GM21515 (cell line): ENCODE data around the gene LDLRAD4.
"Not testable (repeated sequence)": the region's sequence is repeated elsewhere in the genome, so short reads cannot be mapped to it uniquely, and the experiment has no call there.

Experiments
- ATAC-seq: cut with Tn5 transposase; IDR thresholded peaks from one replicate; pipeline ENCODE4 v1.9.1; 2021; ENCODE audit not compliant: unreplicated experiment

Gene LDLRAD4

DNA sequence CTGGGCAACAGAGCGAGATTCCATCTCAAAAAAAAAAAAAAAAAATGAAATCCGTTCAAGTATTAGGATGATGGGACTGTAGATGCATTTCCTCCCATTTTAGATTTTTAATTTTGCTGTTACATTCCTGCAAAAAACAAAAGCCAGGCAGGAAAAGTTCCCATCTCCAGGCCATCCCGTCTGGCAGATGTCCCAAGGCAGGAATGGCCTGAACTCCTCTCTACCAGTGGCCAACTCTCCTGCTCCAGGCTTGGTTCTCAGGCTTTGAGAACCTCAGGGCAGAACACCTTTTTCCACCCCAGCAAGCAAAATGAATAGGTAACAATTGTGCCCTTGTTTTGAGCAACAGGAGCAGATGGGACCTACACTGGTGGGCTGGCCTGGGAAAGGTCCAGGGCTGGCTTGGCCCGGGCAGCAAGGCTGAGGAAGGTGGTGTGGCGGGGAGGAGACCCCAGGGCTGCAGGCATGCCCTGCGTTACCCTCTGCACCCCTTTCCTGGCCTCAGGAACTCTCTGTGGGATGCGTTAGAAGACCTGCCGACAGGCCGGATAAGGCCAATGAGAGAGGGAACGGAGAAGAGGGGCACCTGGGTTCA lies 421.8 kb downstream of the LDLRAD4 start:
- no peak for ATAC-seq

DNA sequence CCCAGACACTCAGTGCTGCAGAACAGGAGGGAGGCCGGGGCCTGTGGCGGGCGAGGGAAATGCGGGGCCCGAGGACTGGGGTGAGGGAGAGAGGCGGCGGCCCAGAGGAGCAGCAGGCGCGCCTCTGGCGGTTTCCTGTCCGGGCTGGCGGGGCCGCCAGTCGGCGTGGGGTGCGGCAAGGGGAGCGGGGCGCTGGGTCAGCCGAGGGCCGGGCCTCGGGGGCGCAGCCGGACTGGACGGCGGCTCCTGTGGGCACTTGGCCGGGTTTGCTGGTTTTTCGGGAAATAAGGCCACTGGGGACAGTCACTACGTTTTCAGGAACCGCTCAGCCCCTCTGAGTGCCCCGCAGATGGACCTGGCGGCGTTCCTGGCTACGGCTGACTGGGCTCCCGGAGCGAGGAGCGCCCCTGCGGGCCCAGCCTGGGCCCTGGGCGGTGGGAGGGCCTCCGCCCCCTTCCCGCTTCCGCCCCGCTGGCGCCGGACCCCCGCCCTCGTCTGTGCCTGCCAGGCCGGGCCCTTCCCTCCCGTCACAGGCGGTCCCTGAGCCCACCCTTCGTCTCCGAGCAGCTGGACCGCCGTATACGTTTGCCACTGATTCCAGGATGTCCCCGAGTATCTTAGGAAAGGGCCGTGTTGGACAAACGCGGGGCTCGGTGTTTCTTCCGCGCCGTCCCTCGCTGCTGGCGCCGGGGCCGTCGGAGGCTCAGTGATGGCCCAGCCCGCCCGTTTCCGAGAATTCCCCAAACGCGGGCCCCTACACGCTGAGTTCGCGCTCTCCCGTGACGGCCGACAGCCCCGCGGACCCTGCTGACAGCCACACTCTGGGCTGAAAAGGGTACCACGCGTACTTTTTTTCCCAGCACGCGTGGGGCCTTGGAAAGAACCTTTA lies 423.2 kb downstream of the LDLRAD4 start:
- no peak for ATAC-seq

DNA sequence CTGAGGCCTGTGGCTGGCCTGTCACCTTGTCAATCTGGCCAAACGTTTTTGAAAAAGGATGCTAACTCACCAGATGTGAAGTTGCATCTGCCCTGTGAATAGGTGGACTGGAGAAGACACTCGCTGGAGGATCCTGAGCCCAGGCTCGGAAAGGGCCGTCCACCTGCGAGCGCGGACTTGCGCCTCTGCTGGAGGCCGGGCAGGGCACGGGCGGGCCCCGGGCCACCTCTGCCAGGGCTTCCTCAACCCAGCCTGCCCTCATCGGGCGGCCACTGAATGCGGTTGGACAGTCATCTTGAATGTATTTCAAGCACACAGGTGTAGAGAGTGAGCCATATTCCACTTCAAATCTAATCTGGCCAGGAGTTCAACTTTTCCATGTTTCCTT lies 423.9 kb downstream of the LDLRAD4 start:
- no peak for ATAC-seq

DNA sequence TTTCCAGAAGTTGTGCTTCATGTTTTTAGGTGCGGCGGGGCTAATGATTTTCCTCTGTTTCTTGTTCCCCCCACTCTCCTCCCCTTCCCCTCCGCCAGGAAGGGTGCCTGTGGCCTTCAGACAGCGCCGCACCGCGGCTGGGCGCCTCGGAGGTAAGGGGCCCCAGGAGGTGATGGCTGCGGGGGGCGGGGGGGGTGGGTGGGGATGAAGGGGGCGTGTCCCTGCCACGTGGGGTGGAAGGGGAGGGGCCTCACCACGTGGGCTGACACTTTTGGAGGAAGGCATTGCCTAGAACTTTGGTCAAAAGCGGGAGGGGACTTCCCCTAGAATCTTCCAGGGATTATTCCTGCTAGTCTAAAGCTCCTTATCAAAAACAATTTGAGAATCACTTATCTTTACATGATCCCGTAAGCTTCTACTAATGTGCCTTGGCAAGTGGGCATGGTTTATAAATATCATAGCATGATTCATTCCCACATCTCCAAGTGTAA lies 424.7 kb downstream of the LDLRAD4 start:
- ATAC-seq, result no peak

DNA sequence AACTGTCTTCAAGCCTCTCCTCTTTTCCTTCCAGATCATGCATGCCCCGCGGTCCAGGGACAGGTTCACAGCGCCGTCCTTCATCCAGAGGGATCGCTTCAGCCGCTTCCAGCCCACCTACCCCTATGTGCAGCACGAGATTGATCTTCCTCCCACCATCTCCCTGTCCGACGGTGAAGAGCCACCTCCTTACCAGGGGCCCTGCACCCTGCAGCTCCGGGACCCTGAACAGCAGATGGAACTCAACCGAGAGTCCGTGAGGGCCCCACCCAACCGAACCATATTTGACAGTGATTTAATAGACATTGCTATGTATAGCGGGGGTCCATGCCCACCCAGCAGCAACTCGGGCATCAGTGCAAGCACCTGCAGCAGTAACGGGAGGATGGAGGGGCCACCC lies 426.5 kb downstream of the LDLRAD4 start:
- ATAC-seq, result no peak

DNA sequence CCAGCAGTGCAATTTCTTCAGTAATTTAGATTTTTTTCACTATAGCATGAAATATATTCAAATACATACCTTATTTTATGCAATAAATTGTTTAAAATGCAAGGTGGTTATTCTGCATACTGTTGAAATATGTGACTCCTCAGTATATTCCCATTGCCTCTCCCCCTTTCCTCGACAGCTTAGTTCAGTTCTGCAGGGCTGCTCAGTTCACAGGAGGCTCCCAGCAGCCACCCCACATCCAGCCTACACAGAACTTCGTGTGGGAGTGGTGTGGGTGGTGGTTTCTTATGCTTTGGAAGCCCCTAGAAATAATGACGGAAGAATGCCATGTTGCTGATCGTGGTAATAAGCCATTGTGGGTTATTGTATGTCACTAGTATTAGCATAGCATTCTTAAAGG lies 428.1 kb downstream of the LDLRAD4 start:
- no peak for ATAC-seq

DNA sequence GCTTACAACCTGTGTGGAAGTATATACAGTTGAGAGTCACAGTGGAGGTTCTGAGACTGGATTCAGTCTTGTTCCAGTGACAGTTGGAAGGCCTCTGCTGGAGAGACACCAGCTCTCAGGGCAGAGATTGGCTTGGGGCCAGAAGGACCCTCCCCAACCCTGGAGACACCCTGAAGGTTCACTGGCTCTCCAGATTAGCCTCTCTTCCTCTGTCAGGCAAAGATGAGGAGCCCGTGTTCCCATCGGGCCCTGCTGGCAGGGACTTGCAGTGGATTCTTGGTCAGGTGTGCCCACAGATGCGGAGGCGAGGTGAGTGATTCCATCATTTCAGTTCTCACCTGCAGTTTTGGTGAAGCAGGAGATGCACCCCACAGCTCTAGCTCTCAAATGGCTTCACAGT lies 429.2 kb downstream of the LDLRAD4 start:
- no peak for ATAC-seq

DNA sequence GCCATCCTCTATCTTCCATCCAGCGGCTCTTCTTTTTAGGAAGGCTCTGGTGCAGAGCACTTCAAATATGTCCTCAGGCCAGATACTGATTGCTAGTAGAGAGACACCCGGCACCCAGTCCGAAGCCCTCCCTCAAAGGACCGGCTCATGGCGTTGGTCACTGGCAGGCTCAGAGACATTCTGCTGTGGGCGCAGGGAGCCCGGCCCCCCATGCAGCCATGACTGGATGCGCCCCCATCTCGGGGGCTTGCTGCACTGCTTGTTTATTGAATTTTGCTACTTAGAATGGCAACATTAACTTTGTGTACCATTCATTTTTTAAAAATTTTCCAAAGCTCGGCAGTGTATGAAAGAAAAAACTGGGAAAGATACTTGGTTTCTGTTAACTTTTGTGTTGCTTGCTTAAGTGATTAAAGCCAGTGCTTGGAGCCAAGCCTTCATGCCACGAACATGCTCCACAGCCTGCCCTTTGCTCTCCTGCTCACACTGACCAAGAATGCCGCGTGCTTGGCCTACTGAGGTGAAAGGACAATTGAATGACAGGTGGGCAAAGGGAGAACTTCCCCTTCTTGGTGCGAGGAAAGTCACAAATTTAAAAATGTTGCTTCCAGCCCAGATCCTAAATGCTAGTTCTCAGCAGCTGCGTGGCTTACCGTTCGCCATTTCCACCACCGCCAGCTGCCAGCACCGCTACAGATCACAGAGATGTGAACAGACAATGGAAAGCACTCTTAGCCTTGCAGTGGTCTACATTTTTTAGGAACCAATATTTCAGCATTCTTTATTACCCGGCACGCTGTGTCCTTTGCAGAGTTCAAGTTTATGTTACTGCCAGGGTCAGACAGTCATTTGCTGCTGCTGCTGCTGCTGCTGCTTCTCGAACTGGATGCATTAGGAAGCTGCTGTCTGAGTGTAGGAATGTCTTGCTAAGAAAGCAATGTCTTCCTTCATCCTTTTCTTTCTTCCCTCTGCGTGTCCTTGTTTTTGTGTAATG lies 431.1 kb downstream of the LDLRAD4 start:
- ATAC-seq, result no peak

DNA sequence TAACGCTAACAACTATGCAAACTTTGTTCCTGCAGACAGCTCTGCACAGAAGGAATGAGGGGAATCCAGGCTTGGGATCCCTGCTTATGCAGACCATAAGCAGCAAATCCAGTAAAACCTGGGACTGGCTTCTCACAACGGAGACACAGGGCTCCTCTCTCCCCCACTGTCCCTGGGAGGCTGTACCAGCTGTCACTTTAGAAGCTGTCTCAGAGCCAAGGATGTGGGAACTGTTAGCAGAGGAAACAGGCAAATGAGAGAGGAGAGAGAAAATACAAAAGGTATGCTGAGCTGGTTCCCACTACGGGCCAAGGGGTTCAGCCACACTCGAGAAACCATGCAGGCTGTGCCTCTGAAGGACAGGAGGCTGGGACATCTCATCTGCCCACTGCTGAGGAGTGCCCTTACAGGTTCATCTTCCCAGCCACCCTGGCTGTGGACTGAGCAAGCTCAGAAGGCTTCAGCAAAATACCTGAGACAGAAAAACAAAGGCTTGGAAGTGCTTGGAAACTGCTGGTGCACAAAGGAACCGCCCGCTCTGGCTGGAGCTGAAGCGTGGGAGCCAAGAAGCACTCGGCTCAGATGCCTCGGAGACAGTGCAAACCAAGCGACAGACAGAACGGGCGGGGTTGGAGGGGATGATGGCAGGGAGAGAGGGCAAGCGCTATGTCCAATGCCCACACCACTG lies 435.3 kb downstream of the LDLRAD4 start:
- no peak for ATAC-seq

DNA sequence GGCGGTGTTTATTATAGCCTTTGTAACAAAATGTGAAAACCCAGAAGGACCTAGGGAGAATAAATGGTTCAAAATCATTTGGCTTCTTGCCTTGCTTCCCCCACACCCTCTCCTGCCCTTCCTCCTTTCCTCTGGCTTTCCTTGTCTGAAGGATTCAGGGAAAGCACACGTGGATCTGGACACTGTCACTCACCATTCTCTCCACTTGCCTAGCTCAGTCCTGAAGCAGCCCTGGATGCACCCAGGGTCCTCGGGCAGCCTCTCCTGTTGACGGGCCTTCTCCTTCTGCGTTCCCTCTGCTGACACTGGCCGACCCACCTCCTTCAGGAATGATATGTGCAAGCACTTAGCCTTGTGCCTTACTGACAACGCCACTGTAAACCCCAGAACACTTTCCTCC lies 439.4 kb downstream of the LDLRAD4 start:
- no peak for ATAC-seq

DNA sequence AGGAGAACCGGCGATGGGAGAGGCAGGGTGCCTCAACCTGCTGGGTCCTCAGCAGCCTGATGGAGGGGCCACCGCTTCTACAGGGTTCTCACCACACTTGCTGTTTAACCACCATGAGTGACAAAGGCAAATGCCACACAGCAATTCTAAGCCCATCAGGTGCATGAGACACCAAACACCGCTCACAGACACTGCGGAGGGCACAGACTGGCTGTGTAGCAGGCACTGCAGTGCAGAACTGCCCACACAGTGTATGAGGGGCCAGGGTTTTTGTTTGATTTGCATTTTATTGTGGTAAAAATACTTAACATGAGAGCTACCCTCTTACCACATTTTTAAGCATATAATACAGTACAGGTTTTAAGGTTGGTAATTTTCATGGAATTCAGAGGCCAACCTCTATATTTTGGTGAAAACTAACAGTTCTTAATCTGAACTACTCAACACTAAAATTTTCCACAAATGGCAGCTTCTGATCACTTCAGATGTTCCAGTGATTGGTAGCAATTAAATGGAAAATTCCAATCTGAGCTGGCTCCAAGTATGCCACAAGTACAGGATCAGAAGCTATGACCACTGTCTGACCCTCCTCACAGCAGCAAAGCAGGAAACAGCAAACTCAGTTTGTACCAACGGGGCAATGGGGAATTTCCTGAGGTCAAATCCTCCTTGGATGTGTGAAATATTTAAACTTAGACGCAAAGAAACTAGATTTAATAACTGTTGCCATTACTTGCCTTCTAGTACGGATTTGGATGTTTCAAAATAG lies 440.1 kb downstream of the LDLRAD4 start:
- ATAC-seq, result no peak

DNA sequence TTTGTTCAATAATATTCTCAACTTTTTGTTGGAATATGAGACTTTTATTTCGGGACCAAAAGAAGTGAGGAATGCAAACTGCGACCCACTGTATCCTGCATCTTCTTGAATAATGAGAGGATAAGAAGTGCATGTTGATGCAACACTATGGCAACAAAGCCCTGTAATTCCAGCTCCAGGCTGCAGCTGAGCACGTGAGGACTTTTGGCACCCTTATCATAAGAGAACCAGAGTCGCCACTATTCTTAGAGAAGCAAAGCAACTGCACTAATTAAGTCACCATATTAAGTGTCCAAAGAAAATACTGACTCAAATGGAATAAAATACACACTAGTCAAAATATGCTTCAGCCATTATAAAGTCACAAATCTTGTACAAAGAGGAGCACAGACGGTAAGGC lies 441.9 kb downstream of the LDLRAD4 start:
- no peak for ATAC-seq

DNA sequence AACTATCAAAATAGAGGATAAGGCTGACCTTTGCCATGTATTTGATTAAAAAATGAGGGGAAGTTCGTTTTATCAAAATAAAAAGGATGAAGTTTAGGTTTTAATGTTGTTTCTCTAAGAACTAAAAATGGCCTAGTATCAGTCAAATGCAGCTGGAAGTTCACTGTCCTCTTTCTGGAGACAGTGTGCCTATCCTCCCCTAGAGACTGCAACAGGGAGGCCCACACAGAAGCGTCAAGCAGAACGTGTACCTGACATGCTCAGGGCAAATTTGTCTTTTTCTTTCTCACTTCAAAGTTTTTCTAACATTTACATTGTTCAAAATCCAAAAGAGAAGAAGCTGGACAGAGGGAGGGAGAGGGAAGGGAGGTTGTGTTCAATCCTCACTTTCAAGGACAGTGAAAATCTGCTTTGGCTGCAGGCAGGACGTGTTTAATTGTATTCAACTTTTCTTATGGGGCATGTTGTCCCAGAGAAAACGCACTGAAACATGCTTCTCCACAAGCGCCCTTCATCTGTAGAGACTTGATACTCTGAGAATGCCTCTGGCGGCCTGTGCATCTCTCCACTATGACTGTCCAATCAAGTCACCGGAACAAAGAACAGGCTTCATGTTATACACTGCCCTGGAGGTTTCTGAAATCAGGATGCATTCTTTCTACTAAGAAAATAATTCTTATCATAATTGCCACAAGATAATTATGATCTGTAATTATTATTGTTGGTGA lies 442.7 kb downstream of the LDLRAD4 start:
- ATAC-seq, result no peak

DNA sequence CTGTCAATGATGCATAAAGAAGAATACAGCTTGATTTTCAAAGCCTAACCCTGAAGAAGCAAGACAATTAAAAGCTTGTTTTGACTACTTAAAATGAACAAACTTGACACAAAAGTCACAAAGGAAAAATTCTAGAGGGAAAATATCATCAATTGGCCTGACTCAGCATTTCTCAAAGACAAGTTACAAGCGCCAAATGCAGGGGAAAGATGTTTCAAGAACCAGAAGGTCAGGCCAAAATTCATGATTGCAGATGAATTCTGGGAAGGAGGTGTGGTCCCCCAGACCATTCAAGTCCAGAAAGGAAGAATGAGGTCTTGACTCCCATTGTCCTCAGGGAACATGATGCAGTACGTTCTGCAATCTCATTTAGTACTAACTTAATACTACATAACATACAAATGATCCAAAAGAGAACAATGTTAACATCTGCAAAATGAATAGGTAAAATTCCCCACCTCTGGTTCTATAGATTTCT lies 443.3 kb downstream of the LDLRAD4 start:
- no peak for ATAC-seq

DNA sequence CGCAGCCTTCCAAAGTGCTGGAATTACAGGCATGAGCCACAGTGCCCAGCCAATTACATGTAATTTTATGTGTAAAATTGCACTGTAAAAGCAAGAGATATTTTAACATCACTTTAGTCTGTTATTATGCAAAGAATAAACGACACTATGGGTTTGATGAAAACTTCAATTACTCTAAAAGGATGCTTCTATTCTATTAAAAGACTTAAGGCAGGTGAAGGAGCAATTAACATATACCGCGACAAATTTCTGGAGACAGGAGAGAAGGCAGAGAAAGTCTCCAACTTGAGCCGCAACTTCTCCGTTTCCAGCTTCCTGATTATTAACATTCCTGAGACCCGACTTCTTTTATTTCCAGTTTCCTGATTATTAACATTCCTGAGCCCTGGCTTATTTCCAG lies 454.1 kb downstream of the LDLRAD4 start:
- no peak for ATAC-seq

DNA sequence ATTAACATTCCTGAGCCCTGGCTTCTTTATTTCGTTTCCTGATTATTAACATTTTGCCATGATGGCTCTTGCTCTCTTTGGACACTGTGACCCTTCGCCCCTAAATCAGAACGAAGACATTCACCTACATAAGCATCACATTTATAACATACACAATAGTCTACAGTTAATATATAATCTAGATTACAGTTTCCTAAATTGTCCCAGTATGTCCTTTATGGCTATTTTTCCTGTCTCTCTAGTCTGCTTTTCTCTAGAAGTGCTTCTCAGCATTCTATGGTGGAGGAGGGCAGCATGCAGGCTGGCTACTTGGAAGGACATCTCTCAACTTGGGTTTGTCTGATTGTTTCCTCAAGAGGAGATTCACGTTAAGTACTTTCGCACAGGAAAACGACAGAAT lies 457.9 kb downstream of the LDLRAD4 start:
- no peak for ATAC-seq

DNA sequence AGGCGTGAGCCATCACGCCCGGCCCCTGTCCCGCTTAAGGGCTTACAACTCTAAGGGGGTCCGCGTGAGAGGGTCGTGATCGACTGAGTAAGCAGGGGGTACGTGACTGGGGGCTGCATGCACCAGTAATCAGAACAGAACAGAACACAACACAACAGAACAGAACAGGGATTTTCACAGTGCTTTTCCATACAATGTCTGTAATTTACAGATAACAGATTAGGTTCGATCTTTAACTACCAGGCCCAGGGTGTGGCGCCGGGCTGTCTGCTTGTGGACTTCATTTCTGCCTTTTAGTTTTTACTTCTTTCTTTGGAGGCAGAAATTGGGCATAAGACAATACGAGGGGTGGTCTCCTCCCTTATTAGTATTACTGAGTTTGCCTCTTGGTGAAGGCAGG lies 458.8 kb downstream of the LDLRAD4 start:
- ATAC-seq, result not testable (repeated sequence)

DNA sequence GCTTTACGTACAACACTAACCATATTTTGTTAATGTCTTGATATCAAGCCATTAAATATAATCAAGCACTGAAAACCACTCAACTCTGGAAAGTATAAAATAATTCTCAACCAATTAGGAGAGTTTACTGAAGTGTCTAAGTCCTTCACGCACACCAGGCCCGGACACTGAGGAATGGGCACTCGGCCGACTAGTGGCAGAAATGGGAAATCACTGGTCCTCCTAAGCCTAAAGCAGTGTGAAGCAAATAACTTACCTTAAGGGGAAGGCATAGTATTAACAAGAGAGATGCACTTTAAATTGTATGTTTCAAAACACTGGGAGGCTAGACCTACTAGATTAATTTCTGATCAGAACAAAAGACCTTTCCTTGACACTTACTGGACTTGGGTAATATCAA lies 462.1 kb downstream of the LDLRAD4 start:
- no peak for ATAC-seq

DNA sequence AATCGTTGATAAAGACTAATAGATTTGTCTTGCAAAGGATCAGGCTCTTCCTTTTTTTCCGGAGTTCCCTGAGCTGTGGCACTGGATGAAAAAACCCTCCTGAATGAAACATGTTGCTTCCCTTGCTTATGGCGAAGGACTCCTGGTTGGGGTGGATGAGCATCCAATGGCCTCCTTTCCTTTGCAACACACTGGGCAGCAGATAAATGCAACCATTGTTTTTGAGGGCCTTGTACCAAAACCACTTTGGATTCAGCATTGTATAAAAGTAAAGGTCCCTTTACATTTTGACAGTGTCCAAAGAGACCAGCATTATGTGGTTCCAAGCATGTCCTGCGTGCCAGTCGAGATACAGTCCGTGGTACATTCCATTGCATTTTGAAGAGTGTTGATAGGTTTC lies 463.1 kb downstream of the LDLRAD4 start:
- no peak for ATAC-seq
